GM18498 (cell line): Measurements from ENCODE around the gene NDUFS4.
"Not testable (repeated sequence)": the region's sequence is repeated elsewhere in the genome, so short reads cannot be mapped to it uniquely, and the experiment has no call there.

Source experiments
- ATAC-seq: cut with Tn5 transposase; IDR thresholded peaks from one replicate; pipeline ENCODE4 v1.9.1; 2021; ENCODE audit warnings: mild to moderate bottlenecking, moderate library complexity; ENCODE audit not compliant: unreplicated experiment

Gene NDUFS4

GRCh38 chr5:53649352-53649751 is 88.9 kb downstream of the NDUFS4 start:
- ATAC-seq: no peak

DNA sequence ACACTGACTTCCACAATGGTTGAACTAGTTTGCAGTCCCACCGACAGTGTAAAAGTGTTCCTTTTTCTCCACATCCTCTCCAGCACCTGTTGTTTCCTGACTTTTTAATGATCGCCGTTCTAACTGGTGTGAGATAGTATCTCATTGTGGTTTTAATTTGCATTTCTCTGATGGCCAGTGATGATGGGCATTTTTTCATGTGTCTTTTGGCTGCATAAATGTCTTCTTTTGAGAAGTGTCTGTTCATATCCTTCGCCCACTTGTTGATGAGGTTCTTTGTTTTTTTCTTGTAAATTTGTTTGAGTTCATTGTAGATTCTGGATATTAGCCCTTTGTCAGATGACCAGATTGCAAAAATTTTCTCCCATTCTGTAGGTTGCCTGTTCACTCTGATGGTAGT is 100.1 kb downstream of the NDUFS4 start:
- ATAC-seq: not testable (repeated sequence)

GRCh38 chr5:53665313-53665712 is 104.9 kb downstream of the NDUFS4 start:
- not testable (repeated sequence) for ATAC-seq

DNA sequence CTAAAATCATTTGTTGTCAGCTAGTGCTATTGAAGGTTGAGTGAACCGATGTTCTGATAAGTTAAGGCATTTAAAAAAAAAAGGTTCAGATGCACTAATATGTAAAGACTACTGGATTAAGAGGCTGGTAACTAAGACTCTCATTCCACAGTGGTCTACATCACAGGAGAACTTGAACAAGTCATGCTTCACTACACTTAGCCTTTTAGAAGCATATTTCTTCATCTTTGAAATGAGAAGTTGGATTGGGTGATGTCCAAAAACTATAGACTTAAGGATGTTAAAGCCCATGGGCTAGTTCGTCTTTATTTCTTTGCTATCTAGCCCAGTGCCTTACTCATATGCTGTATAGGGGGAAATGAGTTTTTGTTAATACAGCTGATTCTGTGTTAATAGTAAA is 107.2 kb downstream of the NDUFS4 start:
- no peak for ATAC-seq

DNA sequence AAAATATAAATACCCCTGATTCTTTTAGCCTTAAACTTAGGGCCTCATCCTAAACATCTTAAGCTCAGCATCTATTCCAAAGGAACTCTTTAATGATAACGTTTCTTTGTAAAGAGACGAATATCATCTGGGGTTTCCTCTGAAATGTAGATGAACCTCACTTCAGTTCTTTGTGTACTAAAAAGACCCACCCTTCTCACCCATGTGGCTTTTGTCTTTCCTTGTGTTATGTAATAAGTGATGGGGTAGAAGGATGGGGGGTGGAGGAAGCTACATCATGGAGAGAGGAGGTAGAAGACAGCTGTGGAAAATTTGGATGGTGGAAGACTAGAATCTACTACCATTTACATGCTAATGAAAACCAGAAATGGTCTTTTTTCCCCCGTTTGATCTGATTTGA is 111.0 kb downstream of the NDUFS4 start:
- ATAC-seq: no peak

DNA sequence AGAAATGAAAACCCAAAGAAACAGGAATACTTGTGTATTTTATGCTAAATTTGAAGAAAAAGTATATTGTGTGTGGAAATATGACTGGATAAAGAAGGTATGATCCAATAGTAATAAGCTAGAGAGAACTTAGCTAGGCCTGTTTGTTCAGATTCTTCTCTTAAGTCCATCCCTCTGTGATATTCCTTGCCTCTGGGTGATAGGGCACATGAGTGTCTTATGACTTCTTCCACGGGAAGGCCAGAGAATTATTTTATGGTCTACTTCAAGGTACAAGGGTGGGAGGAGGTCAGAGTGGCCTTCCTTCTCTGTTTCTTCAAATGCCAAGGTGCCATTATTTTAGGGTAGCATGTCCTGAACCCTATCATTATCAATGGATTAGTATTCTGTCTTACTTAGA is 113.7 kb downstream of the NDUFS4 start:
- no peak for ATAC-seq

GRCh38 chr5:53677632-53678031 is 117.2 kb downstream of the NDUFS4 start:
- ATAC-seq: no peak

GRCh38 chr5:53678981-53679660 is 118.7 kb downstream of the NDUFS4 start:
- no peak for ATAC-seq

DNA sequence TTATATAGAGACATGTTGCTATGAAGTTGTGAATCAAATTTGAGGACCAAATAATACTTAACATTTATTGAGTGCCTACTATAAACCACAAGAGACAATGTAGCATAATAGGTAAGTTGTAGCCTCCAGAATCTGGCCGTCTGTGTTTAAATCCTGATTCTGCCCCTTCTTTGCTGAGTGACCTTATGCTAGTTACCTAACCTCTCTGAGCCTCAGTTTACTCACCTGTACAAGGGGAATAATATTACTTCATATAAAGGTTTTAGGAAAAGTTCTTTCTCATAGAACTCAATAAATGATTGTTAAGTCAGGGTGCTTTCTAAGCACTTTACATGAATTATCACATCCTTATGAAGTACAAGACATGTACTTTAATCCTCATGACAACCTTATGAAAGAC is 120.6 kb downstream of the NDUFS4 start:
- ATAC-seq: no peak

DNA sequence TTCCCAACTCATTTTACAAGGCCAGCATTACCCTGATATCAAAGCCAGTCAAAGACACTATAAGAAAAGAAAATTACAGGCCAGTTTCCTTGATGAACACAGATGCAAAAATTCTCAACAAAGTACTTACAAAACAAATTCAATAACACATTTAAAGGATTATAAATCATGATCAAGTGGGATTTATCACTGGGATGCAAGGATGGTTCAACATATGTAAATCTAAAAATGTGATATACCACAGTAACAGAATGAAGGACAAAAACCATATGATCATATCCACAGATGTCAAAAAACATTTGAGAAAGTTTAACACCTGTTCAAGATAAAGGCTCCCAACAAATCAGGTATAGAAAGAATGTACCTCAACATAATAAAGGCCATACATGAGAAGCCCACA is 130.6 kb downstream of the NDUFS4 start:
- no peak for ATAC-seq

- no peak for ATAC-seq
Observed at GRCh38 chr5:53694520-53695022, 134.1 kb downstream of the NDUFS4 start.

GRCh38 chr5:53710405-53710804 is 150.0 kb downstream of the NDUFS4 start:
- not testable (repeated sequence) for ATAC-seq

GRCh38 chr5:53712327-53712726 is 151.9 kb downstream of the NDUFS4 start:
- ATAC-seq: no peak

- no peak for ATAC-seq
Observed at GRCh38 chr5:53713978-53714666, 153.7 kb downstream of the NDUFS4 start.

DNA sequence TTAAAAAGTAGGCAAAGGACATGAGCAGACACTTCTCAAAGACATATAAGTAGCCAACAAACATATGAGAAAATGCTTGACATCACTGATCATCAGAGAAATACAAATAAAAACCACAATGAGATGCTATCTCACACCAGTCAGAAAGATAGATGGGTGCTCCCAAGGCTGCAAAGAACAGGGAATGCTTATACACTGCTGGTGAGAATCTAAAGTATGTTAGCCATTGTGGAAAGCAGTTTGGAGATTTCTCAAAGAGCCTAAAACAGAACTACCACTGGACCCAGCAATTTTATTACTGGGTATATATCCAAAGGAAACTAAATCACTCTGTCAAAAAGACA is 154.2 kb downstream of the NDUFS4 start:
- no peak for ATAC-seq

GRCh38 chr5:53726121-53726520 is 165.7 kb downstream of the NDUFS4 start:
- ATAC-seq: no peak

- no peak for ATAC-seq
Observed at GRCh38 chr5:53730943-53731342, 170.5 kb downstream of the NDUFS4 start.
